HEK293T (cell line): ENCODE data around the gene UBL7.

Experiments
- CTCF ChIA-PET: fragments of 350-600 bp; formaldehyde crosslinking; extraction: SDS; loops from one replicate; lab custom pipeline; 2021; ENCODE audit warnings: antibody characterized with exemption, inconsistent platforms; lab: Yijun Ruan, JAX
- POLR2A ChIA-PET: fragments of 350-600 bp; formaldehyde crosslinking; extraction: SDS; loops from one replicate; lab custom pipeline; 2020; ENCODE audit warnings: antibody characterized with exemption, inconsistent platforms; lab: Yijun Ruan, JAX
- DNase-seq: peaks from one replicate; pipeline ENCODE4 v3.0.0; 2012; ENCODE audit warnings: mixed read lengths; ENCODE audit errors: extremely low spot score
- ARNT ChIP-seq: fragments of 450-650 bp; IDR thresholded peaks from 2 replicates; pipeline ENCODE4 v1.6.1; 2017; ENCODE audit warnings: mild to moderate bottlenecking
- BHLHE40 ChIP-seq: fragments of 450-650 bp; IDR thresholded peaks from 2 replicates; pipeline ENCODE4 v1.6.1; 2016; ENCODE audit warnings: mild to moderate bottlenecking, moderate library complexity, borderline replicate concordance
- CTBP1 ChIP-seq: fragments of 450-650 bp; IDR thresholded peaks from 2 replicates; pipeline ENCODE4 v1.6.1; 2016; ENCODE audit warnings: borderline replicate concordance
- ELF4 ChIP-seq: fragments of 450-650 bp; IDR thresholded peaks from 2 replicates; pipeline ENCODE4 v1.6.1; 2017; ENCODE audit warnings: antibody characterized with exemption
- FOXA1 ChIP-seq: fragments of 450-650 bp; IDR thresholded peaks from 2 replicates; pipeline ENCODE4 v1.6.1; 2016; ENCODE audit warnings: mild to moderate bottlenecking
- FOXK2 ChIP-seq: fragments of 450-650 bp; IDR thresholded peaks from 2 replicates; pipeline ENCODE4 v1.6.1; 2016; ENCODE audit warnings: mild to moderate bottlenecking
- FOXM1 ChIP-seq: fragments of 450-650 bp; IDR thresholded peaks from 2 replicates; pipeline ENCODE4 v1.6.1; 2017; ENCODE audit warnings: mild to moderate bottlenecking, borderline replicate concordance
- HDGF ChIP-seq: fragments of 450-650 bp; IDR thresholded peaks from 2 replicates; pipeline ENCODE4 v1.6.1; 2017; ENCODE audit warnings: antibody characterized with exemption, borderline replicate concordance
- L3MBTL2 ChIP-seq: fragments of 450-650 bp; conservative IDR thresholded peaks from 2 replicates; pipeline ENCODE4 v1.6.1; 2016; ENCODE audit warnings: mild to moderate bottlenecking
- LEF1 ChIP-seq: fragments of 450-650 bp; IDR thresholded peaks from 2 replicates; pipeline ENCODE4 v1.6.1; 2017; ENCODE audit warnings: mild to moderate bottlenecking, borderline replicate concordance
- NFRKB ChIP-seq: fragments of 450-650 bp; IDR thresholded peaks from 2 replicates; pipeline ENCODE4 v1.6.1; 2016; ENCODE audit warnings: mild to moderate bottlenecking, moderate library complexity
- PKNOX1 ChIP-seq: fragments of 450-650 bp; IDR thresholded peaks from 2 replicates; pipeline ENCODE4 v1.6.1; 2016
- SP1 ChIP-seq: fragments of 450-650 bp; IDR thresholded peaks from 2 replicates; pipeline ENCODE4 v1.6.1; 2017
- SUZ12 ChIP-seq: fragments of 450-650 bp; IDR thresholded peaks from 2 replicates; pipeline ENCODE4 v1.6.1; 2016; ENCODE audit warnings: mild to moderate bottlenecking
- TARDBP ChIP-seq: fragments of 450-650 bp; IDR thresholded peaks from 2 replicates; pipeline ENCODE4 v1.6.1; 2016
- ZNF384 ChIP-seq: fragments of 450-650 bp; IDR thresholded peaks from 2 replicates; pipeline ENCODE4 v1.6.1; 2016

Gene UBL7

GRCh38 chr15:74502301-74502700 lies 41.3 kb upstream of the UBL7 start:
- CTCF ChIA-PET = no interaction called here
- TF ChIP-seq FOXA1 (no peak), FOXM1 (no peak), PKNOX1 (no peak)
- POLR2A ChIA-PET = no interaction called here
- no peak for DNase-seq

- CTCF ChIA-PET = interaction anchor here (1.0 kb wide), 1 partner anchor 113 kb away, joined by 3 read pairs; no protein-coding TSS in a partner anchor
- no peak for TF ChIP-seq ARNT
- no peak for TF ChIP-seq LEF1
- no peak for TF ChIP-seq L3MBTL2
- no peak for TF ChIP-seq HDGF
- no peak for TF ChIP-seq TARDBP
- no peak for TF ChIP-seq CTBP1
- no peak for TF ChIP-seq FOXA1
- no peak for TF ChIP-seq FOXK2
- no peak for TF ChIP-seq NFRKB
- no peak for TF ChIP-seq FOXM1
- TF ChIP-seq PKNOX1 = no peak
- no peak for TF ChIP-seq SUZ12
- TF ChIP-seq BHLHE40 = no peak
- TF ChIP-seq SP1 = no peak
- TF ChIP-seq ELF4 = no peak
- TF ChIP-seq ZNF384 = no peak
- POLR2A ChIA-PET = no interaction called here
- DNase-seq = no peak
Measured at GRCh38 chr15:74500401-74500800, 39.4 kb upstream of the UBL7 start.

- CTCF ChIA-PET = no interaction called here
- POLR2A ChIA-PET = no interaction called here
- DNase-seq = no peak
- TF ChIP-seq FOXM1 (no peak), NFRKB (no peak), LEF1 (no peak), ELF4 (no peak), PKNOX1 (no peak), FOXA1 (no peak), SUZ12 (no peak), L3MBTL2 (no peak), CTBP1 (no peak), ZNF384 (no peak), SP1 (no peak), BHLHE40 (no peak), HDGF (no peak), TARDBP (no peak), FOXK2 (no peak), ARNT (no peak)
Measured at GRCh38 chr15:74499366-74499765, 38.4 kb upstream of the UBL7 start.

- DNase-seq = no peak
- CTCF ChIA-PET = no interaction called here
- POLR2A ChIA-PET = no interaction called here
- TF ChIP-seq TARDBP (no peak), PKNOX1 (peak; percentile 57)
Measured at GRCh38 chr15:74497584-74497983, 36.6 kb upstream of the UBL7 start.

- no peak for DNase-seq
- no peak for TF ChIP-seq PKNOX1
- TF ChIP-seq BHLHE40 = no peak
- no peak for TF ChIP-seq ZNF384
- no peak for TF ChIP-seq TARDBP
- no peak for TF ChIP-seq FOXK2
- no peak for TF ChIP-seq ARNT
- TF ChIP-seq FOXA1 = no peak
- no peak for TF ChIP-seq ELF4
- TF ChIP-seq L3MBTL2 = no peak
- TF ChIP-seq FOXM1 = no peak
- TF ChIP-seq NFRKB = no peak
- no peak for TF ChIP-seq CTBP1
- no peak for TF ChIP-seq HDGF
- ChIA-PET CTCF (no interaction called here), POLR2A (no interaction called here)
Measured at GRCh38 chr15:74496648-74497047, 35.7 kb upstream of the UBL7 start.

- CTCF ChIA-PET = interaction anchor here (1.6 kb wide), 1 partner anchor 13 kb away, joined by 10 read pairs; no protein-coding TSS in a partner anchor
- no peak for TF ChIP-seq PKNOX1
- TF ChIP-seq TARDBP = no peak
- no peak for TF ChIP-seq HDGF
- TF ChIP-seq CTBP1 = no peak
- TF ChIP-seq LEF1 = no peak
- no peak for TF ChIP-seq BHLHE40
- no peak for TF ChIP-seq SUZ12
- TF ChIP-seq L3MBTL2 = no peak
- no peak for TF ChIP-seq FOXK2
- TF ChIP-seq ARNT = no peak
- TF ChIP-seq FOXM1 = no peak
- TF ChIP-seq FOXA1 = no peak
- TF ChIP-seq ELF4 = no peak
- DNase-seq = no peak
- POLR2A ChIA-PET = interaction anchor here (1.2 to 1.5 kb wide), 2 partner anchors 29 to 51 kb away, joined by 5 read pairs; partner anchors contain the start of genes ARID3B and UBL7
Measured at GRCh38 chr15:74490339-74490689, 29.4 kb upstream of the UBL7 start.
